Osteoblast (primary cell): ENCODE measurements around the gene ICAM4. TPM values are rescaled to one million over a fixed set of nuclear protein-coding genes. Genes with fewer than 3 reads are reported as not detected.
A peak's percentile ranks its signal among the peaks of the same experiment; 100 is the strongest.

Experiments used
- DNase-seq: peaks from one replicate; pipeline ENCODE4 v3.0.0; 2011; ENCODE audit warnings: low spot score, mixed read lengths; ENCODE audit not compliant: insufficient read length; ENCODE audit errors: missing footprints
- H2AFZ ChIP-seq: 2 replicates; pipeline ENCODE4 v1.6.0; 2011; ENCODE audit warnings: mild to moderate bottlenecking, low read length
- H3K27ac ChIP-seq: 2 replicates; pipeline ENCODE4 v1.5.1; 2011; ENCODE audit warnings: mild to moderate bottlenecking, low read depth, low read length, moderate library complexity
- H3K27me3 ChIP-seq: 2 replicates; pipeline ENCODE4 v1.6.0; 2012; ENCODE audit warnings: mild to moderate bottlenecking, control low read depth, inconsistent platforms, low read length, moderate library complexity; ENCODE audit not compliant: insufficient read depth
- H3K36me3 ChIP-seq: 2 replicates; pipeline ENCODE4 v1.5.1; 2011; ENCODE audit warnings: mild to moderate bottlenecking, low read length, control low read depth, moderate library complexity; ENCODE audit not compliant: insufficient read depth
- H3K4me1 ChIP-seq: 2 replicates; pipeline ENCODE4 v1.5.1; 2011; ENCODE audit warnings: mild to moderate bottlenecking, low read length, control low read depth, moderate library complexity; ENCODE audit not compliant: insufficient read depth
- H3K4me2 ChIP-seq: 2 replicates; pipeline ENCODE4 v1.6.0; 2011; ENCODE audit warnings: mild to moderate bottlenecking, low read length; ENCODE audit not compliant: insufficient read depth
- H3K4me3 ChIP-seq: fragments of 200-600 bp; sonication (generic); 3 replicates; pipeline ENCODE4 v1.5.1; 2012; ENCODE audit warnings: mild to moderate bottlenecking, low read length, inconsistent platforms; ENCODE audit not compliant: insufficient read depth
- H3K79me2 ChIP-seq: 2 replicates; pipeline ENCODE4 v1.6.0; 2012; ENCODE audit warnings: mild to moderate bottlenecking, low read length, control low read depth, inconsistent platforms; ENCODE audit not compliant: insufficient read depth
- H3K9me3 ChIP-seq: 2 replicates; pipeline ENCODE4 v1.5.1; 2011; ENCODE audit warnings: low read depth, low read length, control low read depth
- H4K20me1 ChIP-seq: 2 replicates; pipeline ENCODE4 v1.6.0; 2012; ENCODE audit warnings: mild to moderate bottlenecking, low read length, control low read depth; ENCODE audit not compliant: insufficient read depth
- total RNA-seq: library from RNA; depleted of rRNA; stranded (reverse); fragments of >200 nt; gene quantifications from 2 replicates; pipeline ENCODE4 v1.2.3, GENCODE V29; 2012
- TF ChIP-seq, protein P1 (sequence below): IDR thresholded peaks from 2 replicates; pipeline ENCODE4 v1.5.1; 2011; ENCODE audit warnings: mild to moderate bottlenecking, low read depth, low read length, moderate library complexity; ENCODE audit errors: extremely low read depth

Gene ICAM4
- total RNA-seq, 1 donor: under 0.01 TPM

DNA sequence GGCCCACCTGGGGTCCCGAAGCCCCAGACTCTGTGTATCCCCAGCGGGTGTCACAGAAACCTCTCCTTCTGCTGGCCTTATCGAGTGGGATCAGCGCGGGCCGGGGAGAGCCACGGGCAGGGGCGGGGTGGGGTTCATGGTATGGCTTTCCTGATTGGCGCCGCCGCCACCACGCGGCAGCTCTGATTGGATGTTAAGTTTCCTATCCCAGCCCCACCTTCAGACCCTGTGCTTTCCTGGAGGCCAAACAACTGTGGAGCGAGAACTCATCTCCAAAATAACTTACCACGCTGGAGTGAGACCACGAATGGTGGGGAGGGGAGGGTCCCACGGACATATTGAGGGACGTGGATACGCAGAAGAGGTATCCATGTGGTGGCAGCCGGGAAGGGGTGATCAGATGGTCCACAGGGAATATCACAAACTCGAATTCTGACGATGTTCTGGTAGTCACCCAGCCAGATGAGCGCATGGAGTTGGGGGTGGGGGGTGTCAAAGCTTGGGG, 2.0 kb downstream of the ICAM4 start:
- Histone ChIP-seq H4K20me1 (peaks cover 5% of the 10 kb centered on the region), H3K4me2 (peak overlapping the region; percentile 77), H3K4me3 (peak overlapping the region; percentile 56), H3K27ac (no peak overlapping the region), H2AFZ (peak overlapping the region; percentile 62), H3K36me3 (no peaks in the 10 kb centered on the region), H3K79me2 (no peaks in the 10 kb centered on the region), H3K4me1 (peaks cover 15% of the 10 kb centered on the region), H3K9me3 (no peaks in the 10 kb centered on the region), H3K27me3 (peaks cover 63% of the 10 kb centered on the region)
- TF ChIP-seq, protein P1, sequence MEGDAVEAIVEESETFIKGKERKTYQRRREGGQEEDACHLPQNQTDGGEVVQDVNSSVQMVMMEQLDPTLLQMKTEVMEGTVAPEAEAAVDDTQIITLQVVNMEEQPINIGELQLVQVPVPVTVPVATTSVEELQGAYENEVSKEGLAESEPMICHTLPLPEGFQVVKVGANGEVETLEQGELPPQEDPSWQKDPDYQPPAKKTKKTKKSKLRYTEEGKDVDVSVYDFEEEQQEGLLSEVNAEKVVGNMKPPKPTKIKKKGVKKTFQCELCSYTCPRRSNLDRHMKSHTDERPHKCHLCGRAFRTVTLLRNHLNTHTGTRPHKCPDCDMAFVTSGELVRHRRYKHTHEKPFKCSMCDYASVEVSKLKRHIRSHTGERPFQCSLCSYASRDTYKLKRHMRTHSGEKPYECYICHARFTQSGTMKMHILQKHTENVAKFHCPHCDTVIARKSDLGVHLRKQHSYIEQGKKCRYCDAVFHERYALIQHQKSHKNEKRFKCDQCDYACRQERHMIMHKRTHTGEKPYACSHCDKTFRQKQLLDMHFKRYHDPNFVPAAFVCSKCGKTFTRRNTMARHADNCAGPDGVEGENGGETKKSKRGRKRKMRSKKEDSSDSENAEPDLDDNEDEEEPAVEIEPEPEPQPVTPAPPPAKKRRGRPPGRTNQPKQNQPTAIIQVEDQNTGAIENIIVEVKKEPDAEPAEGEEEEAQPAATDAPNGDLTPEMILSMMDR: no peak
- DNase-seq: peak; percentile 91

DNA sequence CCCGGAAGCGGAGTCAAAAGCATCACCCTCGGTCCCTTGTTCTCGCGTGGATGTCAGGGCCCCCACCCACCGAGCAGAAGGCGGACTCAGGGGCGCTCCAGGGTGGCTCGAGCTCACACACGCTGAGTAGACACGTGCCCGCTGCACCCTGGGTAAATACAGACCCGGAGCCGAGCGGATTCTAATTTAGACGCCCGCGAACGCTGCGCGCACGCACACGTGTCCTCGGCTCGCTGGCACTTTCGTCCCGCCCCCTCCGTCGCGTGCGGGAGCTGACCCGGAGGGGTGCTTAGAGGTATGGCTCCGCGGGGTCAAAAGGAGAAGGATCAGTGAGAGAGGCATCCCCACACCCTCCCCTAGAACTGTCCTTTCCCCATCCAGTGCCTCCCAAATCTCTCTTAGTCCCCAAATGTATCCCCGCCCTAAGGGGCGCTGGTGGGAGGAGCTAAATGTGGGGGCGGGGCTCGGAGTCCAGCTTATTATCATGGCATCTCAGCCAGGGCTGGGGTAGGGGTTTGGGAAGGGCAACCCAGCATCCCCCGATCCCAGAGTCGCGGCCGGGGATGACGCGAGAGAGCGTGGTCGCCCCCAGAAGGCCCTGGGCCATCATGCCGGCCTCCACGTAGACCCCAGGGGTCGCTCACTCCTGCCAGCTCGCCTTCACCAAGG, 2.5 kb downstream of the ICAM4 start:
- no peaks in the 10 kb centered on the region for H3K36me3 ChIP-seq
- DNase-seq: peak; percentile 90
- H3K79me2 ChIP-seq: no peaks in the 10 kb centered on the region
- H3K4me3 ChIP-seq: peak overlapping the region; percentile 56
- H3K4me1 ChIP-seq: peaks cover 15% of the 10 kb centered on the region
- TF ChIP-seq, protein P1: no peak
- H3K27me3 ChIP-seq: peaks cover 69% of the 10 kb centered on the region
- no peaks in the 10 kb centered on the region for H3K9me3 ChIP-seq
- peaks cover 5% of the 10 kb centered on the region for H4K20me1 ChIP-seq
- H3K4me2 ChIP-seq: peak overlapping the region; percentile 77
- no peak overlapping the region for H3K27ac ChIP-seq
- peak overlapping the region; percentile 62 for H2AFZ ChIP-seq

DNA sequence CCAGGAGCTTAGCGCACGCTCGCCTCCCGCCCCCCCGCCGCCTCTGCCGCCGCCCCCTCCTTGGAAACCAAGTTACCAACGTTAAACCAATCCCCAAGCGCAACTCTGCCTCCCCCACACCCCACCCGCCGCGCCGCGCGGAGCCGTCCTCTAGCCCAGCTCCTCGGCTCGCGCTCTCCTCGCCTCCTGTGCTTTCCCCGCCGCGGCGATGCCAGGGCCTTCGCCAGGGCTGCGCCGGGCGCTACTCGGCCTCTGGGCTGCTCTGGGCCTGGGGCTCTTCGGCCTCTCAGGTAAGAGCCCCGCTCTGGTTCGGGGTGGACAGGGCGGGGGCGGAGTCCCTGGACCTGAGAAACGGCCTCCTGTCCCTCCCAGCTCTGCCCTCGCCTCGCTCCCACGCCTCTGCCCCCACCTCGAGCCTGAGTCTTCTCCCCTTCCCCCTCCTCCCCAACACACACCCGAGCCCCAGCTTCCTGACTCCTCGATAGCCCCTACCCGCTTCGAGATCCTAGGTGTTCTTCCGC, 3.1 kb downstream of the ICAM4 start, which contains the start of gene ICAM5:
Gene ICAM5 (plus strand): TSS at position 117 of the 521 bp plus-strand sequence. CDS start 92 bp downstream, at position 209.
- Histone ChIP-seq H3K27ac (no peak within 1 kb of the TSS), H3K27me3 (peaks cover 75% of the 10 kb centered on the region), H3K9me3 (no peaks in the 10 kb centered on the region), H3K36me3 (no peaks in the 10 kb centered on the region), H2AFZ (peak within 1 kb of the TSS; percentile 62), H3K4me3 (peak within 1 kb of the TSS; percentile 59), H3K4me1 (peaks cover 15% of the 10 kb centered on the region), H4K20me1 (peaks cover 5% of the 10 kb centered on the region), H3K79me2 (no peaks in the 10 kb centered on the region), H3K4me2 (peak within 1 kb of the TSS; percentile 77)
- TF ChIP-seq, protein P1: no peak
- DNase-seq: peak; percentile 92

DNA sequence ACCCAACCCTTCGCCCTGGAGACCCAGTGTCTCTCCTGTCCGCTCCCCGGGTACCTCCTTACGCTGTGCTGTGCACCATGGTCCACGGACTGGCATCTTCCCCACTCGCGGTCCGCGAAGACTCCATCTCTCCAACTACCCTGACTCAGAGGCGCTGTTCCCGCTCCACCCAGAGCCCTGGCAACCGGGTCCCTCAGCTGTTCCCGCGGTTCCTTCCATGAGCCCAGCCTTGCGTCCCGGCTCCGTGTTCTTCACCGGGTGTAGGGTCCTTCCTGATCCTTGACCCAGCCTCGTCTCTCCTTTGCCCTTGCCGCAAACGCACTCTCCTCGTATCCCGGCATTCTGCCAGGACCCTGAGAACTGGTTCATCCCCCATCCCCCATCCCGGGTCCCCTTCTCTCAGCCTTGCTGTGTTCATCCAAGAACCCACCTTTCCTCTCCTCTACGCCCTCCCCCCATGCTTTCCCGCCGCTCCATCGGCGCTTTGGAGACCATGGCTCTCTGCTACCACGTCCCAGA, 3.7 kb downstream of the ICAM4 start:
- Histone ChIP-seq H3K36me3 (no peaks in the 10 kb centered on the region), H3K27me3 (peaks cover 80% of the 10 kb centered on the region), H2AFZ (no peak overlapping the region), H3K9me3 (no peaks in the 10 kb centered on the region), H3K4me3 (peak overlapping the region; percentile 56), H3K79me2 (no peaks in the 10 kb centered on the region), H4K20me1 (peaks cover 5% of the 10 kb centered on the region), H3K4me1 (peaks cover 15% of the 10 kb centered on the region), H3K4me2 (peak overlapping the region; percentile 77), H3K27ac (no peak overlapping the region)
- TF ChIP-seq, protein P1: no peak
- peak; percentile 78 for DNase-seq
